ENCODE data around the gene LIX1L.
"Not testable (repeated sequence)": the region's sequence is repeated elsewhere in the genome, so short reads cannot be mapped to it uniquely, and the experiment has no call there.

LIX1L gene

GRCh38 chr1:145942871-145943270 lies 14.9 kb downstream of the LIX1L start:
- Histone ChIP-seq H3K9ac (ENCODE audit: insufficient read length, low read depth) (no peak overlapping the region), H3K4me3 (ENCODE audit: insufficient read length, low read depth) (no peak overlapping the region), H3K9me3 (ENCODE audit: insufficient read depth, low read length) (no peaks in the 10 kb centered on the region), H3K27me3 (ENCODE audit: insufficient read depth, insufficient read length) (no peaks in the 10 kb centered on the region), H3K4me1 (ENCODE audit: insufficient read depth, insufficient read length) (no peaks in the 10 kb centered on the region), H3K36me3 (ENCODE audit: insufficient read depth, insufficient read length, low read length) (no peaks in the 10 kb centered on the region)
- no peak for DNase-seq (ENCODE audit: low read depth, low spot score)
- TF ChIP-seq ZNF274 (IDR thresholded peaks at IDR 0.05; ENCODE audit: low read depth, low read length) (no peak), YY1 (IDR thresholded peaks at IDR 0.05; ENCODE audit: insufficient read depth, insufficient read length) (no peak), SUZ12 (IDR thresholded peaks at IDR 0.05; ENCODE audit: extremely low read depth, insufficient read depth, insufficient read length) (no peak)

GRCh38 chr1:145942405-145942804 lies 15.4 kb downstream of the LIX1L start:
- no peaks in the 10 kb centered on the region for H3K27me3 ChIP-seq (ENCODE audit: insufficient read depth, insufficient read length)
- H3K9me3 ChIP-seq (ENCODE audit: insufficient read depth, low read length), result no peaks in the 10 kb centered on the region
- H3K4me3 ChIP-seq (ENCODE audit: insufficient read length, low read depth), result no peak overlapping the region
- TF ChIP-seq SUZ12 (IDR thresholded peaks at IDR 0.05; ENCODE audit: extremely low read depth, insufficient read depth, insufficient read length) (no peak), ZNF274 (IDR thresholded peaks at IDR 0.05; ENCODE audit: low read depth, low read length) (no peak), YY1 (IDR thresholded peaks at IDR 0.05; ENCODE audit: insufficient read depth, insufficient read length) (no peak)
- H3K36me3 ChIP-seq (ENCODE audit: insufficient read depth, insufficient read length, low read length), result no peaks in the 10 kb centered on the region
- DNase-seq (ENCODE audit: low read depth, low spot score), result no peak
- no peak overlapping the region for H3K9ac ChIP-seq (ENCODE audit: insufficient read length, low read depth)
- H3K4me1 ChIP-seq (ENCODE audit: insufficient read depth, insufficient read length), result no peaks in the 10 kb centered on the region

- Histone ChIP-seq H3K4me1 (ENCODE audit: insufficient read depth, insufficient read length) (no peaks in the 10 kb centered on the region), H3K9ac (ENCODE audit: insufficient read length, low read depth) (no peak overlapping the region), H3K9me3 (ENCODE audit: insufficient read depth, low read length) (no peaks in the 10 kb centered on the region), H3K4me3 (ENCODE audit: insufficient read length, low read depth) (no peak overlapping the region), H3K27me3 (ENCODE audit: insufficient read depth, insufficient read length) (no peaks in the 10 kb centered on the region), H3K36me3 (ENCODE audit: insufficient read depth, insufficient read length, low read length) (peaks cover 7% of the 10 kb centered on the region)
- TF ChIP-seq SUZ12 (IDR thresholded peaks at IDR 0.05; ENCODE audit: extremely low read depth, insufficient read depth, insufficient read length) (no peak), ZNF274 (IDR thresholded peaks at IDR 0.05; ENCODE audit: low read depth, low read length) (no peak), YY1 (IDR thresholded peaks at IDR 0.05; ENCODE audit: insufficient read depth, insufficient read length) (no peak)
- DNase-seq (ENCODE audit: low read depth, low spot score), result no peak
These were observed 20.4 kb downstream of the LIX1L start for GRCh38 chr1:145937436-145937835.

- Histone ChIP-seq H3K36me3 (ENCODE audit: insufficient read depth, insufficient read length, low read length) (peaks cover 7% of the 10 kb centered on the region), H3K9ac (ENCODE audit: insufficient read length, low read depth) (no peak overlapping the region), H3K9me3 (ENCODE audit: insufficient read depth, low read length) (no peaks in the 10 kb centered on the region), H3K27me3 (ENCODE audit: insufficient read depth, insufficient read length) (no peaks in the 10 kb centered on the region), H3K4me1 (ENCODE audit: insufficient read depth, insufficient read length) (no peaks in the 10 kb centered on the region), H3K4me3 (ENCODE audit: insufficient read length, low read depth) (no peak overlapping the region)
- TF ChIP-seq SUZ12 (IDR thresholded peaks at IDR 0.05; ENCODE audit: extremely low read depth, insufficient read depth, insufficient read length), result no peak
- TF ChIP-seq YY1 (IDR thresholded peaks at IDR 0.05; ENCODE audit: insufficient read depth, insufficient read length), result no peak
- no peak for TF ChIP-seq ZNF274 (IDR thresholded peaks at IDR 0.05; ENCODE audit: low read depth, low read length)
- no peak for DNase-seq (ENCODE audit: low read depth, low spot score)
These were observed 21.6 kb downstream of the LIX1L start for GRCh38 chr1:145936247-145936646.

GRCh38 chr1:145935708-145936107 lies 22.1 kb downstream of the LIX1L start:
- no peak overlapping the region for H3K4me3 ChIP-seq (ENCODE audit: insufficient read length, low read depth)
- H3K4me1 ChIP-seq (ENCODE audit: insufficient read depth, insufficient read length), result no peaks in the 10 kb centered on the region
- no peak for DNase-seq (ENCODE audit: low read depth, low spot score)
- H3K27me3 ChIP-seq (ENCODE audit: insufficient read depth, insufficient read length), result no peaks in the 10 kb centered on the region
- H3K9me3 ChIP-seq (ENCODE audit: insufficient read depth, low read length), result no peaks in the 10 kb centered on the region
- H3K36me3 ChIP-seq (ENCODE audit: insufficient read depth, insufficient read length, low read length), result peaks cover 7% of the 10 kb centered on the region
- H3K9ac ChIP-seq (ENCODE audit: insufficient read length, low read depth), result no peak overlapping the region
- TF ChIP-seq YY1 (IDR thresholded peaks at IDR 0.05; ENCODE audit: insufficient read depth, insufficient read length), result no peak
- no peak for TF ChIP-seq SUZ12 (IDR thresholded peaks at IDR 0.05; ENCODE audit: extremely low read depth, insufficient read depth, insufficient read length)
- TF ChIP-seq ZNF274 (IDR thresholded peaks at IDR 0.05; ENCODE audit: low read depth, low read length), result no peak

GRCh38 chr1:145932522-145933009 lies 25.3 kb downstream of the LIX1L start:
- H3K27me3 ChIP-seq (ENCODE audit: insufficient read depth, insufficient read length); H3K9ac ChIP-seq (ENCODE audit: insufficient read length, low read depth); H3K36me3 ChIP-seq (ENCODE audit: insufficient read depth, insufficient read length, low read length); H3K4me1 ChIP-seq (ENCODE audit: insufficient read depth, insufficient read length); H3K9me3 ChIP-seq (ENCODE audit: insufficient read depth, low read length); H3K4me3 ChIP-seq (ENCODE audit: insufficient read length, low read depth): not testable (repeated sequence)
- DNase-seq (ENCODE audit: low read depth, low spot score), result peak; percentile 44

- H3K27me3 ChIP-seq (ENCODE audit: insufficient read depth, insufficient read length), result no peaks in the 10 kb centered on the region
- peak overlapping the region; percentile 90 for H3K9ac ChIP-seq (ENCODE audit: insufficient read length, low read depth)
- H3K4me1 ChIP-seq (ENCODE audit: insufficient read depth, insufficient read length), result no peaks in the 10 kb centered on the region
- DNase-seq (ENCODE audit: low read depth, low spot score), result no peak
- no peak for TF ChIP-seq ZNF274 (IDR thresholded peaks at IDR 0.05; ENCODE audit: low read depth, low read length)
- TF ChIP-seq YY1 (IDR thresholded peaks at IDR 0.05; ENCODE audit: insufficient read depth, insufficient read length), result no peak
- TF ChIP-seq SUZ12 (IDR thresholded peaks at IDR 0.05; ENCODE audit: extremely low read depth, insufficient read depth, insufficient read length), result no peak
- H3K9me3 ChIP-seq (ENCODE audit: insufficient read depth, low read length), result no peaks in the 10 kb centered on the region
- peaks cover 24% of the 10 kb centered on the region for H3K36me3 ChIP-seq (ENCODE audit: insufficient read depth, insufficient read length, low read length)
- peak overlapping the region; percentile 78 for H3K4me3 ChIP-seq (ENCODE audit: insufficient read length, low read depth)
These were observed 29.7 kb downstream of the LIX1L start for GRCh38 chr1:145927916-145928643.

Measured in NT2/D1 (cell line).